Mesendoderm (in vitro differentiated cells): ENCODE data around the gene PCDHA4.

ENCODE experiments used
- DNase-seq: peaks from one replicate; pipeline ENCODE4 v3.0.0; 2013
- H2AK5ac ChIP-seq: 2 replicates; pipeline ENCODE4 v1.6.1; 2013; ENCODE audit warnings: low read length, inconsistent platforms
- H2BK120ac ChIP-seq: 2 replicates; pipeline ENCODE4 v1.6.1; 2013; ENCODE audit warnings: low read depth, mild to moderate bottlenecking, low read length, moderate library complexity, mixed read lengths
- H2BK15ac ChIP-seq: replicated peaks from 2 replicates; pipeline ENCODE4 v1.6.1; 2013; ENCODE audit warnings: low read depth, mild to moderate bottlenecking, moderate library complexity
- H2BK5ac ChIP-seq: 2 replicates; pipeline ENCODE4 v1.6.1; 2013; ENCODE audit warnings: low read length, inconsistent platforms
- H3K18ac ChIP-seq: 2 replicates; pipeline ENCODE4 v1.6.1; 2013; ENCODE audit warnings: mild to moderate bottlenecking, low read length, mixed read lengths
- H3K23ac ChIP-seq: one replicate; pipeline ENCODE4 v1.6.1; 2013; ENCODE audit warnings: low read length
- H3K27ac ChIP-seq: 2 replicates; pipeline ENCODE4 v1.5.1; 2013; ENCODE audit warnings: low read depth, mild to moderate bottlenecking, inconsistent platforms, low read length, moderate library complexity
- H3K27me3 ChIP-seq: 2 replicates; pipeline ENCODE4 v1.6.1; 2013; ENCODE audit warnings: low read length, control low read depth, mild to moderate bottlenecking, inconsistent platforms; ENCODE audit not compliant: insufficient read depth, poor library complexity
- H3K36me3 ChIP-seq: 2 replicates; pipeline ENCODE4 v1.6.1; 2013; ENCODE audit warnings: low read length, inconsistent platforms; ENCODE audit not compliant: control insufficient read depth, insufficient read depth
- H3K4ac ChIP-seq: one replicate; pipeline ENCODE4 v1.6.1; 2013; ENCODE audit warnings: low read depth, mild to moderate bottlenecking, low read length, moderate library complexity
- H3K4me1 ChIP-seq: 2 replicates; pipeline ENCODE4 v1.6.1; 2013; ENCODE audit warnings: low read depth, low read length, inconsistent platforms; ENCODE audit not compliant: control insufficient read depth
- H3K4me2 ChIP-seq: 2 replicates; pipeline ENCODE4 v1.6.1; 2013; ENCODE audit warnings: low read length
- H3K4me3 ChIP-seq: 2 replicates; pipeline ENCODE4 v1.5.1; 2013; ENCODE audit warnings: mild to moderate bottlenecking, low read length
- H3K56ac ChIP-seq: one replicate; pipeline ENCODE4 v1.6.1; 2013; ENCODE audit warnings: low read length
- H3K79me1 ChIP-seq: 2 replicates; pipeline ENCODE4 v1.6.1; 2013; ENCODE audit warnings: low read length, inconsistent platforms
- H3K79me2 ChIP-seq: 2 replicates; pipeline ENCODE4 v1.6.1; 2013; ENCODE audit warnings: mild to moderate bottlenecking, low read length; ENCODE audit not compliant: control insufficient read depth, insufficient read depth
- H3K9ac ChIP-seq: 2 replicates; pipeline ENCODE4 v1.6.1; 2013; ENCODE audit warnings: low read length, inconsistent platforms
- H4K5ac ChIP-seq: one replicate; pipeline ENCODE4 v1.6.1; 2013; ENCODE audit warnings: low read length
- H4K8ac ChIP-seq: one replicate; pipeline ENCODE4 v1.6.1; 2013; ENCODE audit warnings: low read depth, mild to moderate bottlenecking, control low read depth, low read length, moderate library complexity
- WGBS: extraction: QIAGEN DNeasy Blood & Tissue Kit; methylation state at CpG from one replicate; pipeline ENCODE4 v1.1.7; 2013; ENCODE audit warnings: low lambda C conversion rate, missing lambda C conversion rate; ENCODE audit not compliant: insufficient coverage; ENCODE audit errors: extremely low coverage; 5-methylcytosine and 5-hydroxymethylcytosine counted together

Gene PCDHA4

GRCh38 chr5:140862441-140863295 is 55.8 kb downstream of the PCDHA4 start:
- Histone ChIP-seq H3K27ac (no peak overlapping the region), H2BK5ac (no peak overlapping the region), H3K56ac (no peak overlapping the region), H4K5ac (no peak overlapping the region), H3K4ac (no peak overlapping the region), H3K23ac (no peak overlapping the region), H3K4me2 (no peak overlapping the region), H2BK120ac (no peak overlapping the region), H3K36me3 (no peaks in the 10 kb centered on the region), H4K8ac (no peak overlapping the region), H3K79me2 (no peaks in the 10 kb centered on the region), H2AK5ac (no peak overlapping the region), H3K18ac (no peak overlapping the region), H3K4me3 (no peak overlapping the region), H3K79me1 (no peaks in the 10 kb centered on the region), H3K27me3 (no peaks in the 10 kb centered on the region), H3K4me1 (no peaks in the 10 kb centered on the region), H3K9ac (no peak overlapping the region), H2BK15ac (no peak overlapping the region)
- DNase-seq, result no peak
- no CpG with 5 or more reads among the region's 76 CpGs for WGBS
